Fibroblast of upper back skin (primary cell): ENCODE results near the gene MAGEE2.
"Not testable (repeated sequence)": the region's sequence is repeated elsewhere in the genome, so short reads cannot be mapped to it uniquely, and the experiment has no call there.

Experiments used
- DNase-seq: peaks from one replicate; pipeline ENCODE4 v3.0.0-alpha.2; 2013

MAGEE2 gene, protein sequence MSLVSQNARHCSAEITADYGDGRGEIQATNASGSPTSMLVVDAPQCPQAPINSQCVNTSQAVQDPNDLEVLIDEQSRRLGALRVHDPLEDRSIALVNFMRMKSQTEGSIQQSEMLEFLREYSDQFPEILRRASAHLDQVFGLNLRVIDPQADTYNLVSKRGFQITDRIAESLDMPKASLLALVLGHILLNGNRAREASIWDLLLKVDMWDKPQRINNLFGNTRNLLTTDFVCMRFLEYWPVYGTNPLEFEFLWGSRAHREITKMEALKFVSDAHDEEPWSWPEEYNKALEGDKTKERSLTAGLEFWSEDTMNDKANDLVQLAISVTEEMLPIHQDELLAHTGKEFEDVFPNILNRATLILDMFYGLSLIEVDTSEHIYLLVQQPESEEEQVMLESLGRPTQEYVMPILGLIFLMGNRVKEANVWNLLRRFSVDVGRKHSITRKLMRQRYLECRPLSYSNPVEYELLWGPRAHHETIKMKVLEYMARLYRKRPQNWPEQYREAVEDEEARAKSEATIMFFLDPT

DNA sequence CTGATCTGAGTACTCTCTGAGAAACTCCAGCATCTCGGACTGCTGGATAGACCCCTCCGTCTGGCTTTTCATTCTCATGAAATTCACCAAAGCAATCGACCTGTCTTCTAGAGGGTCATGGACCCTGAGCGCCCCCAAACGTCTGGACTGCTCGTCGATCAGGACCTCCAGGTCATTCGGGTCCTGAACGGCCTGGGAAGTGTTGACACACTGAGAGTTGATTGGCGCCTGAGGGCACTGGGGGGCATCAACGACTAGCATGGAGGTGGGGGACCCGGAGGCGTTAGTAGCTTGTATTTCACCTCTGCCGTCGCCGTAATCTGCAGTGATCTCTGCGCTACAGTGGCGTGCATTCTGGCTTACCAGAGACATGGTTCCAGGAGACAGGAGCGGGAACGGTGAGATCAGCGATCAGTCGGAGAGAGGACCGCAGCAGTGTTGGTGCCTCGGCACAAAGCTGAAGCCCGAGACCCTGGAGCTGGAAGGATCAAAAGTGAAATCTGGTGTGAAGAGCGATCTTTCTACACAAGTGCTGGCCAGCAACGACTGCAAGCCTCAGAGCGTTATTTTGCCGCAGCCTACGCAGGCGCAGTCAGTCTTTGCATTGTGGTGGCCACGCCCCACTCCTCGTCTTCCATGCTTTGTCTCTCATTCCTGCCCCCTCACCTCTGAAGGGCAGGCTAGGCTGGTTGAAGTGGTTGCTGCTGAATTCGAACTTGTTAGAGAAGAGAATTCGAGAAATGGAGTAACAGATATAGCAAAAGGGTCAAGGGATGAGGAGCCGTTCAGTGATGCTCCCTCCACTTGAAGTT is at the start of gene MAGEE2:
TSS of gene MAGEE2 (minus strand) at position 575 of the 812 bp plus-strand sequence. CDS start at position 372, 203 bp downstream.
- DNase-seq, result no peak

DNA sequence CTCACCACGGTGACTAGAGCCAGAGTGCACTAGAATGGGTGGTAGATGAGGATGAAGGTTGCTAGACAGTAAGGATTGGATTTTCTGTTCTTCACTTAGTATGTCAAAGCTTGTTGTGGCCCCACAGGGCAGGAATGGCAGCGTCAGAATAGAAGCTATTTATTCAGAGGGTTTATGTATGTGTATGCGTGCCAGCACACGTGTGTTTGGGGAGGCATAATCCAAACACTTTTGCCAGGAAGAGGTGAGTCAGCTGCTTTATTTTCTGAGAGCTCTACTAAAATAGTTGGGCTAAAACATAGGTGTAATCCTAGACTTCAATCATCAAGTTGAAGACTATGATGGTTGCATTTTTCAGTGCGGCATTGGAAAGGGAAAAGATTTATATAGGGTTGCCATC is 1.2 kb upstream of the MAGEE2 start:
- no peak for DNase-seq

GRCh38 chrX:75781611-75782010 is 3.4 kb downstream of the MAGEE2 start:
- no peak for DNase-seq

- DNase-seq, result not testable (repeated sequence)
Observed at GRCh38 chrX:75768063-75768462, 17.0 kb downstream of the MAGEE2 start.

GRCh38 chrX:75748431-75748830 is 36.6 kb downstream of the MAGEE2 start:
- no peak for DNase-seq

GRCh38 chrX:75746891-75747639 is 38.0 kb downstream of the MAGEE2 start:
- peak; percentile 3 for DNase-seq
